ENCODE data around the gene MTSS2. TPM values are rescaled to one million over a fixed set of nuclear protein-coding genes. Genes with fewer than 3 reads are reported as not detected.

Gene MTSS2
- total and polyA plus RNA-seq, 2 of the 8 experiments (the other 6 are each of a cell fraction or from before 2014, with no cell fraction given): 23.3 to 36.7 TPM

- H3K14ac ChIP-seq (ENCODE audit: insufficient read length): no peak within 1 kb of the TSS
- H3K27ac ChIP-seq (ENCODE audit: low read depth, low read length): no peak within 1 kb of the TSS; the same call in 1 of the 2 replicates
- no peaks in the 10 kb centered on the region for H3K27me3 ChIP-seq (replicated peaks in 1 of 4; ENCODE audit: control insufficient read depth in 3 of 4, extremely low read depth in 1 of 4, insufficient read depth in 3 of 4, low read length in 3 of 4)
- H3K36me3 ChIP-seq (ENCODE audit: control insufficient read depth in 2 of 4, insufficient read depth in 4 of 4, low read length in 3 of 4): no peaks in the 10 kb centered on the region
- no peak within 1 kb of the TSS for H2AFZ ChIP-seq (ENCODE audit: low read length)
- H3K79me2 ChIP-seq (ENCODE audit: control insufficient read depth in 1 of 2, insufficient read depth in 2 of 2, low read length in 2 of 2): no peaks in the 10 kb centered on the region
- no peaks in the 10 kb centered on the region for H4K20me1 ChIP-seq (replicated peaks in 1 of 2; ENCODE audit: control insufficient read depth in 1 of 2, insufficient read depth in 2 of 2, low read length in 2 of 2)
- 90% methylated on average over 35 of the region's 39 CpGs; no CpG with 5 or more reads in 1 of the 2 experiments for WGBS, 2 experiments (ENCODE audit: extremely low coverage in 1 of 2, insufficient coverage in 1 of 2, insufficient read length in 1 of 2, insufficient replicate concordance in 2 of 2, low coverage in 1 of 2, low lambda C conversion rate in 2 of 2, missing lambda C conversion rate in 1 of 2)
- 0 out of 2 replicates have a peak within 1 kb of the TSS, but pooled peaks have one; percentile 10 for H2BK5ac ChIP-seq (ENCODE audit: low read depth, low read length)
- H2BK120ac ChIP-seq (replicated peaks; ENCODE audit: low read depth, low read length): no peak within 1 kb of the TSS
- no peak within 1 kb of the TSS for H3K56ac ChIP-seq (replicated peaks; ENCODE audit: insufficient read length, low read depth, low read length)
- H4K8ac ChIP-seq (ENCODE audit: extremely low read depth, insufficient read depth, low read length): no peak within 1 kb of the TSS; the same call in 1 of the 2 replicates
- no peak for DNase-seq (ENCODE audit: low read depth in 1 of 2, low spot score in 2 of 2)
- POLR2A ChIA-PET (ENCODE audit: partially characterized antibody): interaction anchor here (0.6 to 1.9 kb wide), 7 partner anchors 12 to 73 kb away, joined by 3 to 10 read pairs (median 4); no protein-coding TSS in a partner anchor
- no peak within 1 kb of the TSS for H3K9ac ChIP-seq (replicated peaks in 1 of 4; ENCODE audit: extremely low read depth in 1 of 4, low read depth in 3 of 4, low read length in 3 of 4)
- H2AK5ac ChIP-seq (ENCODE audit: low read depth, low read length): no peak within 1 kb of the TSS
- peaks cover 0 to 3% (median 0%) of the 10 kb centered on the region in 4 experiments; a peak in 1 of 7 replicates for H3K4me1 ChIP-seq (replicated peaks in 1 of 4; ENCODE audit: control insufficient read depth in 3 of 4, insufficient read depth in 4 of 4, low read length in 3 of 4)
- H3K23me2 ChIP-seq (ENCODE audit: low read depth, low read length): no peaks in the 10 kb centered on the region; the same call in 1 of the 2 replicates
- H3K4me2 ChIP-seq (ENCODE audit: insufficient read depth in 1 of 2, low read depth in 2 of 2, low read length in 2 of 2): no peak within 1 kb of the TSS
- H3K4ac ChIP-seq (replicated peaks; ENCODE audit: insufficient read length, low read depth, low read length): no peak within 1 kb of the TSS
- H4K91ac ChIP-seq (replicated peaks; ENCODE audit: insufficient read length, low read length): peak within 1 kb of the TSS; percentile 49
- H4K5ac ChIP-seq (ENCODE audit: insufficient read length, low read depth, low read length): no peak within 1 kb of the TSS
- FAIRE-seq: no peak
- no peak within 1 kb of the TSS; the same call in 1 of the 2 replicates for H3K18ac ChIP-seq (ENCODE audit: extremely low read depth, low read length)
- H2BK20ac ChIP-seq (ENCODE audit: low read length): no peak within 1 kb of the TSS
- H3K4me3 ChIP-seq (ENCODE audit: extremely low read depth in 1 of 4, insufficient read depth in 2 of 4, low read depth in 3 of 4, low read length in 4 of 4): no peak within 1 kb of the TSS
- H3K23ac ChIP-seq (ENCODE audit: insufficient read length): no peak within 1 kb of the TSS
- peak within 1 kb of the TSS; percentile 60; the same call in 1 of the 2 replicates for H2BK12ac ChIP-seq (ENCODE audit: low read depth, low read length)
- CTCF ChIA-PET (ENCODE audit: partially characterized antibody): interaction anchor here (1.2 to 1.5 kb wide), 2 partner anchors 35 to 67 kb away, joined by 4 to 6 read pairs; no protein-coding TSS in a partner anchor
- H2BK15ac ChIP-seq (ENCODE audit: low read length): 0 out of 2 replicates have a peak within 1 kb of the TSS, but pooled peaks have one; percentile 46
- no peaks in the 10 kb centered on the region; a peak in 1 of 4 replicates for H3K9me3 ChIP-seq (ENCODE audit: insufficient read depth in 2 of 2, low read depth in 1 of 2, low read length in 1 of 2)
- H3K79me1 ChIP-seq (ENCODE audit: low read depth, low read length): no peaks in the 10 kb centered on the region
- no peak for TF ChIP-seq ZNF274 (IDR thresholded peaks at IDR 0.05; ENCODE audit: borderline replicate concordance, extremely low read depth, low read length)
- no peak for TF ChIP-seq FOSL1 (IDR thresholded peaks at IDR 0.05; ENCODE audit: insufficient read depth, low read depth, low read length)
- no peak for TF ChIP-seq BCL11A (IDR thresholded peaks at IDR 0.05; ENCODE audit: low read depth in 2 of 2, low read length in 2 of 2)
- TF ChIP-seq RNF2 (IDR thresholded peaks at IDR 0.05; ENCODE audit: borderline replicate concordance, low read depth, low read length, missing control alignments, poor library complexity, severe bottlenecking): no peak
- TF ChIP-seq TAF1 (IDR thresholded peaks at IDR 0.05; ENCODE audit: low read depth, low read length): no peak
- TF ChIP-seq NANOG (IDR thresholded peaks at IDR 0.05; ENCODE audit: insufficient read depth, low read depth, low read length, poor library complexity, severe bottlenecking): no peak
- no peak for TF ChIP-seq TCF12 (IDR thresholded peaks at IDR 0.05; ENCODE audit: low read depth, low read length)
- TF ChIP-seq NRF1 (IDR thresholded peaks at IDR 0.05; ENCODE audit: low read depth, low read length): no peak
- no peak for TF ChIP-seq EP300 (IDR thresholded peaks at IDR 0.05; ENCODE audit: borderline replicate concordance in 1 of 2, low read depth in 2 of 2, low read length in 2 of 2)
- TF ChIP-seq POU5F1 (IDR thresholded peaks at IDR 0.05; ENCODE audit: low read depth, low read length): no peak
Measured at GRCh38 chr16:70646260-70647241, 39.3 kb downstream of the MTSS2 start, which contains the start of gene IL34. Gene IL34, plus strand, starts transcription at chr16:70646559. Its CDS starts 389 bp downstream, at chr16:70646948.

Measured in H1 (cell line).